IMR-90 (cell line): ENCODE measurements around the gene GBP7. TPM values are rescaled to one million over a fixed set of nuclear protein-coding genes. Genes with fewer than 3 reads are reported as not detected.

ENCODE experiments used
- ATAC-seq: fragments of 200-7000 bp; cut with Tn5 transposase; 2 replicates; pipeline ENCODE4 v1.9.1; 2020; ENCODE audit warnings: low read depth, mild to moderate bottlenecking, moderate library complexity
- BruUV-seq: library from RNA; stranded (reverse); fragments of 400-500 nt; replicated peaks from 2 replicates; lab custom pipeline; 2021; lab: Mats Ljungman, UMichigan
- CTCF ChIA-PET: fragments of 300-600 bp; formaldehyde crosslinking; extraction: SDS; loops from one replicate; lab custom pipeline; 2021; ENCODE audit warnings: antibody characterized with exemption; lab: Yijun Ruan, JAX
- POLR2A ChIA-PET: fragments of 300-600 bp; sonication (Branson Sonifier 250); formaldehyde crosslinking; loops from one replicate; lab custom pipeline; 2022; ENCODE audit warnings: antibody characterized with exemption; ENCODE audit not compliant: unreplicated experiment; lab: Charles Lee
- DNase-seq: peaks from one replicate; pipeline ENCODE4 v3.0.0; 2013
- H2AFZ ChIP-seq: replicated peaks from 2 replicates; pipeline ENCODE3; 2013; ENCODE audit warnings: low read length, mild to moderate bottlenecking; ENCODE audit not compliant: poor library complexity
- H2AK5ac ChIP-seq: 2 replicates; pipeline ENCODE4 v1.6.1; 2013; ENCODE audit warnings: low read depth, low read length, inconsistent platforms
- H2AK9ac ChIP-seq: replicated peaks from 2 replicates; pipeline ENCODE3; 2013; ENCODE audit warnings: mild to moderate bottlenecking, low read depth, low read length, moderate library complexity; ENCODE audit not compliant: poor library complexity
- H2BK120ac ChIP-seq: 2 replicates; pipeline ENCODE4 v1.6.1; 2013; ENCODE audit warnings: low read depth, low read length, inconsistent platforms
- H2BK15ac ChIP-seq: 3 replicates; pipeline ENCODE4 v1.6.1; 2013; ENCODE audit warnings: low read depth, low read length, inconsistent platforms
- H2BK20ac ChIP-seq: 2 replicates; pipeline ENCODE4 v1.6.1; 2013; ENCODE audit warnings: low read depth, mild to moderate bottlenecking, inconsistent platforms, low read length, moderate library complexity
- H2BK5ac ChIP-seq: 2 replicates; pipeline ENCODE4 v1.6.1; 2013; ENCODE audit warnings: mild to moderate bottlenecking, low read depth, low read length, inconsistent platforms; ENCODE audit not compliant: poor library complexity, severe bottlenecking
- H3K14ac ChIP-seq: replicated peaks from 2 replicates; pipeline ENCODE4 v1.6.1; 2013; ENCODE audit warnings: low read depth, low read length, inconsistent platforms
- H3K18ac ChIP-seq: 2 replicates; pipeline ENCODE4 v1.6.1; 2013; ENCODE audit warnings: low read depth, low read length, control low read depth
- H3K23ac ChIP-seq: 2 replicates; pipeline ENCODE4 v1.6.1; 2013; ENCODE audit warnings: low read depth, low read length, inconsistent platforms
- H3K27ac ChIP-seq: 2 replicates; pipeline ENCODE4 v1.5.1; 2013; ENCODE audit warnings: mild to moderate bottlenecking, control low read depth, low read length; ENCODE audit not compliant: insufficient read depth
- H3K27me3 ChIP-seq: 2 replicates; pipeline ENCODE4 v1.6.1; 2013; ENCODE audit warnings: low read length; ENCODE audit not compliant: control insufficient read depth, insufficient read depth
- H3K36me3 ChIP-seq: 2 replicates; pipeline ENCODE4 v1.6.1; 2013; ENCODE audit warnings: low read length, mixed read lengths; ENCODE audit not compliant: control insufficient read depth, insufficient read depth
- H3K4ac ChIP-seq: 2 replicates; pipeline ENCODE4 v1.6.1; 2013; ENCODE audit warnings: low read depth, low read length, inconsistent platforms
- H3K4me1 ChIP-seq: 2 replicates; pipeline ENCODE4 v1.6.1; 2013; ENCODE audit warnings: low read length, mixed read lengths; ENCODE audit not compliant: control insufficient read depth, insufficient read depth
- H3K4me2 ChIP-seq: 2 replicates; pipeline ENCODE4 v1.6.1; 2013; ENCODE audit warnings: low read depth, mild to moderate bottlenecking, control low read depth, low read length, moderate library complexity
- H3K4me3 ChIP-seq: 2 replicates; pipeline ENCODE4 v1.5.1; 2013; ENCODE audit warnings: low read depth, mild to moderate bottlenecking, control low read depth, low read length, moderate library complexity; ENCODE audit not compliant: insufficient read depth
- H3K56ac ChIP-seq: 2 replicates; pipeline ENCODE4 v1.6.1; 2013; ENCODE audit warnings: low read length, inconsistent platforms; ENCODE audit not compliant: insufficient read depth; ENCODE audit errors: extremely low read depth
- H3K79me1 ChIP-seq, 2 experiments: 2 replicates each; pipeline ENCODE4 v1.6.1; 2013; ENCODE audit warnings: low read length in 2 of 2, inconsistent platforms in 1 of 2, low read depth in 1 of 2
- H3K9ac ChIP-seq: 2 replicates; pipeline ENCODE4 v1.6.1; 2013; ENCODE audit warnings: low read depth, low read length, control low read depth
- H3K9me1 ChIP-seq: 2 replicates; pipeline ENCODE4 v1.6.1; 2013; ENCODE audit warnings: low read length, inconsistent platforms; ENCODE audit not compliant: insufficient read depth
- H3K9me3 ChIP-seq: 2 replicates; pipeline ENCODE4 v1.6.1; 2013; ENCODE audit warnings: low read length; ENCODE audit not compliant: control insufficient read depth, insufficient read depth
- H4K20me1 ChIP-seq: 2 replicates; pipeline ENCODE4 v1.6.1; 2013; ENCODE audit warnings: low read length, inconsistent platforms; ENCODE audit not compliant: insufficient read depth
- H4K5ac ChIP-seq: 2 replicates; pipeline ENCODE4 v1.6.1; 2013; ENCODE audit warnings: mild to moderate bottlenecking, low read depth, low read length, control low read depth
- H4K8ac ChIP-seq, 2 experiments: 2 replicates each; pipeline ENCODE4 v1.6.1; 2013; ENCODE audit warnings: low read depth in 2 of 2, low read length in 2 of 2, control low read depth in 1 of 2, inconsistent platforms in 1 of 2
- H4K91ac ChIP-seq: 2 replicates; pipeline ENCODE4 v1.6.1; 2013; ENCODE audit warnings: low read depth, low read length, inconsistent platforms; ENCODE audit not compliant: insufficient read depth
- BHLHE40 ChIP-seq: fragments of 150-350 bp; IDR thresholded peaks from 2 replicates; pipeline ENCODE4 v1.6.1; 2016; ENCODE audit warnings: mild to moderate bottlenecking, low read depth, low read length
- CHD1 ChIP-seq: IDR thresholded peaks from 2 replicates; pipeline ENCODE4 v1.6.1; 2012; ENCODE audit warnings: low read depth, low read length, improper control_type of control experiment
- MAFK ChIP-seq: IDR thresholded peaks from 2 replicates; pipeline ENCODE4 v1.6.1; 2012; ENCODE audit warnings: low read depth, low read length, improper control_type of control experiment
- NFE2L2 ChIP-seq: fragments of 150-350 bp; IDR thresholded peaks from 2 replicates; pipeline ENCODE4 v1.6.1; 2016; ENCODE audit warnings: low read depth, mild to moderate bottlenecking, low read length
- RCOR1 ChIP-seq: IDR thresholded peaks from 2 replicates; pipeline ENCODE4 v1.6.1; 2012; ENCODE audit warnings: mild to moderate bottlenecking, low read length, improper control_type of control experiment; ENCODE audit not compliant: insufficient replicate concordance
- RFX5 ChIP-seq: IDR thresholded peaks from 2 replicates; pipeline ENCODE4 v1.8.0; 2012; ENCODE audit warnings: low read depth, mild to moderate bottlenecking, low read length, moderate library complexity
- SMC3 ChIP-seq: fragments of 150-350 bp; IDR thresholded peaks from 2 replicates; pipeline ENCODE4 v1.6.1; 2016; ENCODE audit warnings: low read depth, mild to moderate bottlenecking, antibody characterized with exemption, low read length, moderate library complexity
- WGBS, 2 experiments: methylation state at CpG; one replicate each; pipeline versions ENCODE4 v1.1.5 to v1.1.7; 2013; ENCODE audit warnings: missing lambda C conversion rate in 2 of 2; ENCODE audit not compliant: insufficient read length in 1 of 2; ENCODE audit errors: extremely low coverage in 2 of 2; 5-methylcytosine and 5-hydroxymethylcytosine counted together
- dilution Hi-C: fragments of 300-500 bp; cut with HindIII; formaldehyde crosslinking; loops from one replicate; pipeline ENCODE4 v1.14.3; 2018; ENCODE audit warnings: low sequenced_read_pairs; ENCODE audit not compliant: unreplicated experiment
- in situ Hi-C: fragments of 300-500 bp; cut with MboI; formaldehyde crosslinking; loops from 3 replicates; pipeline ENCODE4 v1.14.3; 2019; ENCODE audit warnings: low sequenced_read_pairs, inconsistent platforms, mixed read lengths
- intact Hi-C: fragments of 100-400 bp; cut with micrococcal nuclease; formaldehyde crosslinking; loops from 2 replicates; pipeline ENCODE4 v1.10.0; 2022
- polyA plus RNA-seq, 3 experiments: library from polyadenylated mRNA; depleted of rRNA; stranded (reverse); fragments of >200 nt; gene quantifications; 2 replicates each; pipeline ENCODE4 v1.2.3, GENCODE V29; 2012; ENCODE audit warnings: low replicate concordance in 1 of 3
- total RNA-seq: library from RNA; depleted of rRNA; stranded (reverse); fragments of >200 nt; gene quantifications from 2 replicates; pipeline ENCODE4 v1.2.3, GENCODE V29; 2012

The GBP7 gene
- total and polyA plus RNA-seq, 2 of the 4 experiments (the other 2 are of a cell fraction), result not detected

DNA sequence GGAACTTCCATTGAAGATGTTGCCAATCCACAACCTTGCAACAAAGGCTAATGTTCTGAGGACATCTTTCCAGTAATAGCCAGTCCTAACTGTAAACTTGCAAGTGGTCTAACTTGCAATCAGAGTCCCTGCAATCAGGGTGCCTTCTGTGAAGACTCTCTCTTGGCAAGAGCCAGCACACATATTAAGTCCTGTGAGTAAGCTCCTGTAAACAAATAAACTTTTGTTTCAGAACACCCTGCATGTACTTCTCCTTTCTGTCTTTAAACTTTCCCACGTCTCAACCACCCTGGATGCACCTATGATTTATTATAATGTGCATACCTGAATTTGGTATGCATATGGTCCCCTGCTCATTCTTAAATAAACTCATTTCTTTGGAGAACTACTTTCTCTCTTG is 9.1 kb downstream of the GBP7 start:
- TF ChIP-seq RFX5, result no peak
- TF ChIP-seq NFE2L2, result no peak
- no peak for TF ChIP-seq CHD1
- TF ChIP-seq BHLHE40, result no peak
- no peak for TF ChIP-seq RCOR1
- no peak for TF ChIP-seq MAFK
- no peak for TF ChIP-seq SMC3
- Histone ChIP-seq H4K91ac (no peak overlapping the region), H2AFZ (no peak overlapping the region), H3K4me2 (no peak overlapping the region), H2AK9ac (no peak overlapping the region), H3K4ac (no peak overlapping the region), H4K8ac (no peak overlapping the region), H3K18ac (no peak overlapping the region), H3K9me1 (no peaks in the 10 kb centered on the region), H3K56ac (no peak overlapping the region), H2BK20ac (no peak overlapping the region), H3K23ac (no peak overlapping the region), H2AK5ac (no peak overlapping the region), H2BK120ac (no peak overlapping the region), H3K14ac (no peak overlapping the region), H2BK5ac (no peak overlapping the region), H4K20me1 (no peaks in the 10 kb centered on the region), H3K4me3 (no peak overlapping the region), H3K9ac (no peak overlapping the region), H4K5ac (no peak overlapping the region), H3K79me1 (no peaks in the 10 kb centered on the region), H3K4me1 (no peaks in the 10 kb centered on the region), H3K27ac (no peak overlapping the region), H2BK15ac (no peak overlapping the region), H3K27me3 (no peaks in the 10 kb centered on the region), H3K36me3 (no peaks in the 10 kb centered on the region), H3K9me3 (no peaks in the 10 kb centered on the region)
- in situ Hi-C loops, result no loop called here
- POLR2A ChIA-PET, result no interaction called here
- ATAC-seq, result no peak
- no TSS peak for BruUV-seq
- dilution Hi-C loops, result no loop called here
- no CpG with 5 or more reads among the region's 1 CpG for WGBS, 2 experiments
- intact Hi-C loops, result no loop called here
- DNase-seq, result no peak
- CTCF ChIA-PET, result no interaction called here
